HCT116 (cell line): Measurements from ENCODE around the gene PRR36. TPM values are rescaled to one million over a fixed set of nuclear protein-coding genes. Genes with fewer than 3 reads are reported as not detected.

Experiments
- ATAC-seq: fragments of 200-7000 bp; cut with Tn5 transposase; 2 replicates; pipeline ENCODE4 v1.9.1; 2020; ENCODE audit warnings: mild to moderate bottlenecking, moderate library complexity
- BruUV-seq: library from RNA; stranded (reverse); fragments of 400-500 nt; replicated peaks from 2 replicates; lab custom pipeline; 2021; lab: Mats Ljungman, UMichigan
- CTCF ChIA-PET: fragments of 300-600 bp; sonication (Branson Sonifier 250); formaldehyde crosslinking; loops from one replicate; lab custom pipeline; 2021; ENCODE audit warnings: antibody characterized with exemption; lab: Charles Lee
- POLR2A ChIA-PET: fragments of 300-600, 350-600 bp; sonication (Branson Sonifier 250); formaldehyde crosslinking; loops from one replicate; lab custom pipeline; 2021; ENCODE audit warnings: antibody characterized with exemption; lab: Charles Lee
- RAD21 ChIA-PET, 2 experiments: fragments of 300-600 bp; sonication (Branson Sonifier 250); formaldehyde crosslinking; loops; one replicate each; lab custom pipeline; 2023; ENCODE audit warnings: low total read pairs in 2 of 2; ENCODE audit not compliant: uncharacterized antibody in 2 of 2, unreplicated experiment in 2 of 2, low non-redundant PET in 1 of 2; lab: Charles Lee
- DNase-seq: peaks from one replicate; pipeline ENCODE4 v3.0.0-alpha.2; 2010; ENCODE audit warnings: low read depth, low spot score
- H2AFZ ChIP-seq: fragments of 200-600 bp; shearing (Covaris generic), sonication (generic); 2 replicates; pipeline ENCODE4 v1.6.1; 2017; ENCODE audit warnings: low read depth, mixed run types, mixed read lengths, antibody characterized with exemption, low read length; ENCODE audit not compliant: poor library complexity, severe bottlenecking
- H3K27ac ChIP-seq: 2 replicates; pipeline ENCODE4 v1.5.1; 2012; ENCODE audit warnings: low read depth, low read length
- H3K27me3 ChIP-seq: fragments of 200-600 bp; sonication (generic); 2 replicates; pipeline ENCODE4 v1.6.1; 2016; ENCODE audit warnings: mixed run types, low read length, mixed read lengths; ENCODE audit not compliant: insufficient read depth
- H3K36me3 ChIP-seq, 2 experiments: fragments of 200-500 bp in 1 of 2; fragments of 200-600 bp in 1 of 2; sonication (Bioruptor generic) in 1 of 2; sonication (generic) in 1 of 2; 2 replicates each; pipeline versions ENCODE4 v1.5.1 to v1.6.1; 2014 to 2016; ENCODE audit warnings: low read length in 2 of 2, inconsistent platforms in 1 of 2, mixed read lengths in 1 of 2, mixed run types in 1 of 2; ENCODE audit not compliant: insufficient read depth in 2 of 2, control insufficient read depth in 1 of 2
- H3K4me1 ChIP-seq, 2 experiments: fragments of 200-600 bp in 1 of 2; sonication (generic) in 1 of 2; 2 replicates each; pipeline versions ENCODE4 v1.5.1 to v1.6.1; 2012 to 2017; ENCODE audit warnings: low read length in 2 of 2, inconsistent platforms in 1 of 2, mild to moderate bottlenecking in 1 of 2, mixed read lengths in 1 of 2, mixed run types in 1 of 2, moderate library complexity in 1 of 2; ENCODE audit not compliant: insufficient read depth in 2 of 2, control insufficient read depth in 1 of 2
- H3K4me2 ChIP-seq: fragments of 200-600 bp; sonication (generic); 2 replicates; pipeline ENCODE4 v1.6.1; 2017; ENCODE audit warnings: mixed run types, low read length, mixed read lengths
- H3K4me3 ChIP-seq, 2 experiments: fragments of 200-600 bp in 1 of 2; sonication (generic) in 1 of 2; replicated peaks in 1 of 2; 2 replicates each; pipeline ENCODE4 v1.5.1; 2011 to 2016; ENCODE audit warnings: low read length in 2 of 2, control low read depth in 1 of 2, low read depth in 1 of 2, mild to moderate bottlenecking in 1 of 2, mixed read lengths in 1 of 2, mixed run types in 1 of 2
- H3K79me2 ChIP-seq: fragments of 200-600 bp; sonication (generic); 2 replicates; pipeline ENCODE4 v1.6.1; 2017; ENCODE audit warnings: mild to moderate bottlenecking, mixed run types, low read length, moderate library complexity, mixed read lengths; ENCODE audit not compliant: insufficient read depth
- H3K9ac ChIP-seq: fragments of 200-600 bp; sonication (generic); 2 replicates; pipeline ENCODE4 v1.6.1; 2016; ENCODE audit warnings: low read length, mixed read lengths
- H3K9me2 ChIP-seq: fragments of 200-600 bp; sonication (generic), shearing (Covaris generic); 2 replicates; pipeline ENCODE4 v1.6.1; 2017; ENCODE audit warnings: mixed run types, mild to moderate bottlenecking, moderate library complexity; ENCODE audit not compliant: insufficient read depth
- H3K9me3 ChIP-seq, 2 experiments: fragments of 200-500 bp in 1 of 2; fragments of 200-600 bp in 1 of 2; sonication (Bioruptor generic) in 1 of 2; sonication (generic) in 1 of 2; 2 replicates each; pipeline ENCODE4 v1.6.1; 2014 to 2017; ENCODE audit warnings: low read length in 2 of 2, mixed read lengths in 2 of 2, inconsistent platforms in 1 of 2, low read depth in 1 of 2, mild to moderate bottlenecking in 1 of 2, mixed run types in 1 of 2, moderate library complexity in 1 of 2; ENCODE audit not compliant: control insufficient read depth in 1 of 2, insufficient read depth in 1 of 2
- H4K20me1 ChIP-seq: fragments of 200-600 bp; sonication (generic), shearing (Covaris generic); 2 replicates; pipeline ENCODE4 v1.6.1; 2017; ENCODE audit warnings: mixed run types, mild to moderate bottlenecking, moderate library complexity; ENCODE audit not compliant: insufficient read depth
- ATF3 ChIP-seq: IDR thresholded peaks from 2 replicates; pipeline ENCODE4 v1.6.1; 2012
- CBX3 ChIP-seq: IDR thresholded peaks from 2 replicates; pipeline ENCODE4 v1.6.1; 2012; ENCODE audit warnings: low read depth
- EGR1 ChIP-seq: IDR thresholded peaks from 2 replicates; pipeline ENCODE4 v1.6.1; 2012; ENCODE audit warnings: low read depth
- ELF1 ChIP-seq: IDR thresholded peaks from 2 replicates; pipeline ENCODE4 v1.6.1; 2012; ENCODE audit warnings: low read depth, borderline replicate concordance
- EZH2 ChIP-seq: fragments of 200-600 bp; sonication (generic); IDR thresholded peaks from 2 replicates; pipeline ENCODE4 v1.6.1; 2017; ENCODE audit warnings: antibody characterized with exemption, mixed run types
- EZH2phosphoT487 ChIP-seq: fragments of 200-600 bp; IDR thresholded peaks from 2 replicates; pipeline ENCODE4 v1.6.1; 2018; ENCODE audit warnings: antibody characterized with exemption, borderline replicate concordance
- JUND ChIP-seq: IDR thresholded peaks from 2 replicates; pipeline ENCODE4 v1.6.1; 2012
- POLR2A ChIP-seq: IDR thresholded peaks from 2 replicates; pipeline ENCODE4 v1.7.0; 2011; ENCODE audit warnings: borderline replicate concordance; ENCODE audit not compliant: insufficient read depth, insufficient read length; ENCODE audit errors: extremely low read depth
- POLR2AphosphoS5 ChIP-seq: IDR thresholded peaks from 2 replicates; pipeline ENCODE4 v1.6.1; 2011; ENCODE audit warnings: mild to moderate bottlenecking, low read depth, low read length, moderate library complexity
- RAD21 ChIP-seq: IDR thresholded peaks from 2 replicates; pipeline ENCODE4 v1.6.1; 2012; ENCODE audit warnings: low read depth, mild to moderate bottlenecking
- SIN3A ChIP-seq: IDR thresholded peaks from 2 replicates; pipeline ENCODE4 v1.6.1; 2012; ENCODE audit warnings: low read depth
- SP1 ChIP-seq: IDR thresholded peaks from 2 replicates; pipeline ENCODE4 v1.6.1; 2012; ENCODE audit warnings: low read depth
- SRF ChIP-seq: IDR thresholded peaks from 2 replicates; pipeline ENCODE4 v1.6.1; 2012; ENCODE audit warnings: low read depth
- TCF7L2 ChIP-seq: IDR thresholded peaks from 2 replicates; pipeline ENCODE4 v1.7.0; 2011; ENCODE audit warnings: borderline replicate concordance, inconsistent platforms; ENCODE audit not compliant: insufficient read depth, insufficient read length; ENCODE audit errors: extremely low read depth
- YY1 ChIP-seq: IDR thresholded peaks from 2 replicates; pipeline ENCODE4 v1.6.1; 2011; ENCODE audit warnings: low read length, low read depth, moderate library complexity, mild to moderate bottlenecking; ENCODE audit not compliant: insufficient replicate concordance; ENCODE audit errors: extremely low read depth
- ZFX ChIP-seq: fragments of 450-650 bp; IDR thresholded peaks from 2 replicates; pipeline ENCODE4 v1.6.1; 2017
- intact Hi-C: fragments of 100-400 bp; cut with micrococcal nuclease; formaldehyde crosslinking; loops from 2 replicates; pipeline ENCODE4 v1.10.0; 2022
- total RNA-seq: library from RNA; stranded (reverse); gene quantifications from one replicate; pipeline ENCODE4 v1.2.1, GENCODE V29; 2021; ENCODE audit not compliant: unreplicated experiment
- TF ChIP-seq, protein P1 (sequence below): IDR thresholded peaks from 2 replicates; pipeline ENCODE4 v1.6.1; 2012; ENCODE audit warnings: low read depth
- TF ChIP-seq, protein P2 (sequence below): IDR thresholded peaks from 2 replicates; pipeline ENCODE4 v1.6.1; 2012
- TF ChIP-seq, protein P3 (sequence below): IDR thresholded peaks from 2 replicates; pipeline ENCODE4 v1.6.1; 2011; ENCODE audit warnings: mild to moderate bottlenecking, low read length, moderate library complexity; ENCODE audit not compliant: insufficient replicate concordance; ENCODE audit errors: extremely low read depth

The PRR36 gene
- total RNA-seq, 1 experiment from 2014 or later, result 7.5 TPM

DNA sequence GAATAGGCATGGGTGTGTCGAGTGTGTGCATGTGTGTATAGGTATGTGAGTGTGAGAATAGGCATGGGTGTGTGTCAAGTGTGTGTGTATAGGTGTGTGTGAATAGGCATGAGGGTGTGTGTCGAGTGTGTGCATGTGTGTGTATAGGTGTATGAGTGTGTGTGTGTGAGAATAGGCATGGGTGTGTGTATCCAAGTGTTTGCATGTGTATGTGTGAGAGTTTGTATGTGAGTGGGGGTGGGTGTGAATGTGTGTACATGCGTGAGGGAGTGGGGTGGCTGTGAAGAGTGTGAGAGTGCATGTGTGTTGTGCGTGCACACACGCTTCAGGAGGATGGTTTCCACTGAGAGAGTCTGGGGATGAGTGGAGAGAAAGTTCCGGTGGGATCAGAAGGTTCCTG is 30.7 kb downstream of the PRR36 start:
- ChIA-PET RAD21 (no interaction called here), CTCF (interaction anchor here (0.7 to 1.0 kb wide), 2 partner anchors 9 to 10 kb away, joined by 3 to 4 read pairs; no protein-coding TSS in a partner anchor), POLR2A (no interaction called here)
- intact Hi-C loops, result no loop called here
- no peak overlapping the region for H2AFZ ChIP-seq
- no peaks in the 10 kb centered on the region for H3K27me3 ChIP-seq
- no peak overlapping the region for H3K4me3 ChIP-seq
- H3K4me1 ChIP-seq, result peaks cover 8 to 21% of the 10 kb centered on the region in 2 experiments
- TF ChIP-seq SIN3A (no peak), ATF3 (no peak), POLR2AphosphoS5 (no peak), ZFX (no peak), SP1 (no peak), YY1 (no peak), CBX3 (no peak), EZH2phosphoT487 (no peak), EGR1 (no peak), JUND (no peak), ELF1 (no peak), EZH2 (no peak), RAD21 (no peak), SRF (no peak), POLR2A (no peak), TCF7L2 (no peak)
- TF ChIP-seq, protein P1, sequence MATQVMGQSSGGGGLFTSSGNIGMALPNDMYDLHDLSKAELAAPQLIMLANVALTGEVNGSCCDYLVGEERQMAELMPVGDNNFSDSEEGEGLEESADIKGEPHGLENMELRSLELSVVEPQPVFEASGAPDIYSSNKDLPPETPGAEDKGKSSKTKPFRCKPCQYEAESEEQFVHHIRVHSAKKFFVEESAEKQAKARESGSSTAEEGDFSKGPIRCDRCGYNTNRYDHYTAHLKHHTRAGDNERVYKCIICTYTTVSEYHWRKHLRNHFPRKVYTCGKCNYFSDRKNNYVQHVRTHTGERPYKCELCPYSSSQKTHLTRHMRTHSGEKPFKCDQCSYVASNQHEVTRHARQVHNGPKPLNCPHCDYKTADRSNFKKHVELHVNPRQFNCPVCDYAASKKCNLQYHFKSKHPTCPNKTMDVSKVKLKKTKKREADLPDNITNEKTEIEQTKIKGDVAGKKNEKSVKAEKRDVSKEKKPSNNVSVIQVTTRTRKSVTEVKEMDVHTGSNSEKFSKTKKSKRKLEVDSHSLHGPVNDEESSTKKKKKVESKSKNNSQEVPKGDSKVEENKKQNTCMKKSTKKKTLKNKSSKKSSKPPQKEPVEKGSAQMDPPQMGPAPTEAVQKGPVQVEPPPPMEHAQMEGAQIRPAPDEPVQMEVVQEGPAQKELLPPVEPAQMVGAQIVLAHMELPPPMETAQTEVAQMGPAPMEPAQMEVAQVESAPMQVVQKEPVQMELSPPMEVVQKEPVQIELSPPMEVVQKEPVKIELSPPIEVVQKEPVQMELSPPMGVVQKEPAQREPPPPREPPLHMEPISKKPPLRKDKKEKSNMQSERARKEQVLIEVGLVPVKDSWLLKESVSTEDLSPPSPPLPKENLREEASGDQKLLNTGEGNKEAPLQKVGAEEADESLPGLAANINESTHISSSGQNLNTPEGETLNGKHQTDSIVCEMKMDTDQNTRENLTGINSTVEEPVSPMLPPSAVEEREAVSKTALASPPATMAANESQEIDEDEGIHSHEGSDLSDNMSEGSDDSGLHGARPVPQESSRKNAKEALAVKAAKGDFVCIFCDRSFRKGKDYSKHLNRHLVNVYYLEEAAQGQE, result no peak
- TF ChIP-seq, protein P2, sequence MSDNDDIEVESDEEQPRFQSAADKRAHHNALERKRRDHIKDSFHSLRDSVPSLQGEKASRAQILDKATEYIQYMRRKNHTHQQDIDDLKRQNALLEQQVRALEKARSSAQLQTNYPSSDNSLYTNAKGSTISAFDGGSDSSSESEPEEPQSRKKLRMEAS, result no peak
- TF ChIP-seq, protein P3, sequence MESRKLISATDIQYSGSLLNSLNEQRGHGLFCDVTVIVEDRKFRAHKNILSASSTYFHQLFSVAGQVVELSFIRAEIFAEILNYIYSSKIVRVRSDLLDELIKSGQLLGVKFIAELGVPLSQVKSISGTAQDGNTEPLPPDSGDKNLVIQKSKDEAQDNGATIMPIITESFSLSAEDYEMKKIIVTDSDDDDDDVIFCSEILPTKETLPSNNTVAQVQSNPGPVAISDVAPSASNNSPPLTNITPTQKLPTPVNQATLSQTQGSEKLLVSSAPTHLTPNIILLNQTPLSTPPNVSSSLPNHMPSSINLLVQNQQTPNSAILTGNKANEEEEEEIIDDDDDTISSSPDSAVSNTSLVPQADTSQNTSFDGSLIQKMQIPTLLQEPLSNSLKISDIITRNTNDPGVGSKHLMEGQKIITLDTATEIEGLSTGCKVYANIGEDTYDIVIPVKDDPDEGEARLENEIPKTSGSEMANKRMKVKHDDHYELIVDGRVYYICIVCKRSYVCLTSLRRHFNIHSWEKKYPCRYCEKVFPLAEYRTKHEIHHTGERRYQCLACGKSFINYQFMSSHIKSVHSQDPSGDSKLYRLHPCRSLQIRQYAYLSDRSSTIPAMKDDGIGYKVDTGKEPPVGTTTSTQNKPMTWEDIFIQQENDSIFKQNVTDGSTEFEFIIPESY, result no peak
- no peak for ATAC-seq
- no peak overlapping the region for H3K27ac ChIP-seq
- BruUV-seq, result no TSS peak
- H3K4me2 ChIP-seq, result no peak overlapping the region
- no peaks in the 10 kb centered on the region for H3K79me2 ChIP-seq
- H3K9ac ChIP-seq, result no peak overlapping the region
- H3K36me3 ChIP-seq, result no peaks in the 10 kb centered on the region
- H4K20me1 ChIP-seq, result no peaks in the 10 kb centered on the region
- H3K9me3 ChIP-seq, result no peaks in the 10 kb centered on the region; a peak in 1 of 4 replicates
- H3K9me2 ChIP-seq, result no peaks in the 10 kb centered on the region
- DNase-seq, result no peak
